AG09309 (cell line): ENCODE measurements around the gene NRXN2.

ENCODE experiments used
- DNase-seq: peaks from one replicate; pipeline ENCODE4 v3.0.0-alpha.2; 2010; ENCODE audit warnings: low read depth
- H3K4me3 ChIP-seq: 2 replicates; pipeline ENCODE4 v1.5.1; 2011; ENCODE audit warnings: mild to moderate bottlenecking, low read depth, low read length, moderate library complexity; ENCODE audit not compliant: control insufficient read depth
- CTCF ChIP-seq: IDR thresholded peaks from 2 replicates; pipeline ENCODE4 v1.5.1; 2011; ENCODE audit warnings: mild to moderate bottlenecking, low read depth, low read length, inconsistent platforms; ENCODE audit not compliant: insufficient read depth, control insufficient read depth; ENCODE audit errors: missing control alignments

The NRXN2 gene

GRCh38 chr11:64716473-64717267 is 6.3 kb downstream of the NRXN2 start:
- TF ChIP-seq CTCF: no peak
- no peak for DNase-seq
- H3K4me3 ChIP-seq: no peak overlapping the region

DNA sequence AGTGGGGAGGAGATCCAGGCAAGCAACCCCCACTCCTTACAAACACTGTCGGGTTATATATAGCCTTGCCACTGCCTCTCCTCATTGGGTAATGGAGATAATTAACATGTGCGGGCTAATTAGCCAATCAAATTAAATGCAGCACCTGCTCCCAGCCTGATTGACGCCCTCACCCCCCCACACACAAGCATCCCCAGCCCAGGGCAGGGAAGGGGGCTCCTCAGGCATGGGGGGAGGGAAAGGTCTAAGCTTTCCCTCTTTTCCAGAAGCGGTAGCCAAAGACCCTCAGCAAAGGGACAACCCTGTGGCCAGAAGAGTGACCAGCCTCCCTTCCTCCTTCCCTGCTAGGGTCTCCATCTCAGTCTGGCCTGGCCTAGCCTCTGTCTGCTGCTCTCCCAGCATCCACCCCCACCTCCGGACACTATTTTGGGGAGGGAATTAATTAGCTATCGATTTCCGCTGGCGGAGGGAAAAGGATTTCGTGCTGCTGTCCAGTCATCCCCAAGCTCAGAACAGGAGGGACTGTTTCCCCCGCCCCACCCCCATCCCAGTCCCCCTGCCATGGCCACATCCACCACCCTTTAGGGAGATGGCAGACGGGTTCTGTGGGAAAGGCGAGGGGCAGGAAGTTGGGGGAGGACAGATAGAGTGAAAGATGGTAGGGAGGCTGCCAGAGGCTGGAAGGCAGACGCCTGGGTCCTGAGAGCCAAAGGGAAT is 7.1 kb downstream of the NRXN2 start:
- DNase-seq: no peak
- H3K4me3 ChIP-seq: no peak overlapping the region
- TF ChIP-seq CTCF: no peak

- DNase-seq: no peak
- no peak overlapping the region for H3K4me3 ChIP-seq
- no peak for TF ChIP-seq CTCF
These were observed 7.9 kb downstream of the NRXN2 start for GRCh38 chr11:64715110-64715509.

- H3K4me3 ChIP-seq: no peak overlapping the region
- DNase-seq: no peak
- no peak for TF ChIP-seq CTCF
These were observed 8.3 kb downstream of the NRXN2 start for GRCh38 chr11:64714666-64715065.

DNA sequence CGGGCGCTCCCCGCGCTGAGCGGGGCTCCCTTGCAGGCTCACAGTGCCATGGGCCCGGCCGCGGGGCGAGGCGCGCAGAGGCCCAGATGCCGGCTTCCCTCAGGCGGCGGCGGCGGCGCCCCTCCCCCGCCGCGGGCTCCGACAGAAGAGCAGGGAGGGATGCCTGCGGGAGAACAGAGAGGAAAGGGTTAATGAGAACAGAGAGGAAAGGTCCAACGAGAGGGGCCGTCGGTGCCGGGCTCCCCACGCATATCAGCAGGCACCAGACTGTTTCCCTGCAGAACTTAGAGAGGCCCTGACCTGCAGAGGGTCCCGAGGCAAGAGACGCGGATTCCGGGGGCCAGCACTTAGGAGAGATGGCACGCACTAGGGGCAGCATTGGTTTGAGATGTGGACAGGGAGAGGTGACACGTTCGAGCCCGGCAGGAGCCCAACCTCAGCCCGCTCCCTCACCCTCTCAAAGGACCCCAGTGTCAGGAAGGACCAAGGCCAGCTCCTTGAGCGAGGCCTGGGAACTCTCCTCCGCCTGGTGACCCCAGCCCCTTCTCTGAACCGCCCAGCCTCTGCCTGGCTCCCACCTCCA is 9.1 kb downstream of the NRXN2 start:
- no peak for DNase-seq
- no peak overlapping the region for H3K4me3 ChIP-seq

More for the DNA sequence above, 9.1 kb downstream of the NRXN2 start:
- TF ChIP-seq CTCF: no peak
